Measurements from ENCODE around the gene CTIF.

CTIF gene

GRCh38 chr18:48574667-48575300 is 36.0 kb downstream of the CTIF start:
- FAIRE-seq, result no peak
- no peak for DNase-seq (ENCODE audit: low spot score)

DNA sequence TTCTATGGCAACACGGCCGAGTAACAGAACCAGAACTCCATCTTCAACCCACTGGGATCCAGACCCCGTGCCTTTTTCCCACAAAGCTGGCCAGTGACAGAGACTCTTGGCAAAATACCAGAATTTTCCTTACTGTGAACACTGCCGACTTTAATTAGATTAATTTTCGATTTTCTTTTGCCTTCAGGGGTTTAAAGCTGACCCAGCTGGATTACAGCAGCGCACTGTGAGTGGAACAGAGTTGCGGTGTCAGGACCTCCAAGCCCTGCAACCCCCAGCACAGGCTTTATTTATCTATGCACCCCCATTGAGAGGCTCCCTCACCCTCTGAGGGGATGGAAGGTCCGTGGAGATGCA is 36.4 kb downstream of the CTIF start:
- DNase-seq (ENCODE audit: low spot score) (no peak), FAIRE-seq (no peak)

DNA sequence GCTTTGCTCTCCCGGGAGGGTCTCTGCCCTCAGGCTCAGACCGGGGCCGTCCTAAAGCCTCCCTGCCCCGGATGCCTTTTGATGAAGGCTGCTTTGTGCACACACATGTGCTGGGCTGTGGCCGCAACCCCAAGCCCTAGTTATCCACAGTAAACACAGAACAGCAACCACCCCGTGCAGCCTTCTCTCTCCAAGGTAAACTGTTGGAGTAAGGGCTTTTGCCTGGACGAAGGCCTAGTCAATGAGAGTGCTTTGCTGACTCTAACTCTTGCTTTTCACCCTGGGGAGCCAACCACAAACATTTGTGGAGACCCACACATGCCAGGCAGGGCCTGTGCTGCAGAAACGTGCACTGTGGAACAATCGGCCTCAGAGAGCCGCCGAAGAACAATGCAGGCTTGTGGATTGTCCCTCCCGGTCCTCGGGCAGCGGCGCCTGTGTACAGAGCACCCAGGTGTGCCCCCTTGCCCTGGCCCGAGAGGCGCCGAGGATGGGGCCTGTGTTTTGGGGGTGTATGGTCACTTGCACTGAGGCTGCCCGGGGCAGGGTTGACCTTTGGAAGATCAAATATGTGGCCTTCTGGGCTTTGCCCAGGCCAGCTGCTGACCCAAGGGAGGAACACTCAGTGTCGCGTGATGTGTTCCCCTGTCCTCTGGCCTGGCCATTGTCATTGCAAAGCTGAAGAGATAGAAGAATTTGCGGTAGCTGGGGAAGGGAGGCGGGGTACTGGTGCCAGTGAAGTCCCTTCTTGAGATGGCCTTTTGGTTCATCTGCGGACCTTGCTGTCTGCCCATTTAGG is 37.0 kb downstream of the CTIF start:
- FAIRE-seq (no peak), DNase-seq (ENCODE audit: low spot score) (no peak)

GRCh38 chr18:48576457-48576771 is 37.6 kb downstream of the CTIF start:
- no peak for DNase-seq (ENCODE audit: low spot score)
- no peak for FAIRE-seq

DNA sequence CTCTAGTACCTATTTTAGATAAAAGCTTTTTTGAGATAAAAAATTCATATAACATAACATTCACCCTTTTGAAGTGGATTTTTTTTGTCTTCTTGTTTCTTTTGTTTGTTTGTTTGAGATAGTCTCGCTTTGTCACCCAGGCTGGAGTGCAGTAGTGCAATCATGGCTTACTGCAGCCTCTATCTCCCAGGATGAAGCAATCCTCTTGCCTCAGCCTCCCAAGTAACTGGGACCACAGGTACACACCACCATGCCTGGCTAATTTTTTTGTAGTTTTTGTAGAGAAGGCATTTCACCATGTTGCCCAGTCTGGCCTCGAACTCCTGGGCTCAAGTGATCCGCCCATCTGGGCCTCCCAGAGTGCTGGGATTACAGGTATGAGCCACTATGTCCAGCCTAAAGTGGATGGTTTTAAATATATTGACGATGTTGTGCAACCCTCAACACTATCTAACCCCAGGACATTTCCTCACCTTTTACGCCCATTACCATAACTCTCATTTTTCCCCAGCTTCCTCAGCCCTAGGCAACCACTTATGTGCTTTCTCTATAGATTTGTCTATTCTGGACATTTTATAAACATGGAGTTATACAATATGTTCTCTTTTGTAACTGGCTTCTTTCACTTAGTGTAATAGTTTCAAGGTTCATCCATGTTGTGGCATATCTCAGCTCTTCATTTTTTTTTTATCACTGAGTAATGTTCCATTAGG is 38.8 kb downstream of the CTIF start:
- DNase-seq (ENCODE audit: low spot score) (no peak), FAIRE-seq (no peak)

- FAIRE-seq (no peak), DNase-seq (ENCODE audit: low spot score) (no peak)
These were observed 39.5 kb downstream of the CTIF start for GRCh38 chr18:48578289-48578688.

- DNase-seq (ENCODE audit: low spot score), result no peak
- FAIRE-seq, result no peak
These were observed 41.2 kb downstream of the CTIF start for GRCh38 chr18:48580066-48580465.

DNA sequence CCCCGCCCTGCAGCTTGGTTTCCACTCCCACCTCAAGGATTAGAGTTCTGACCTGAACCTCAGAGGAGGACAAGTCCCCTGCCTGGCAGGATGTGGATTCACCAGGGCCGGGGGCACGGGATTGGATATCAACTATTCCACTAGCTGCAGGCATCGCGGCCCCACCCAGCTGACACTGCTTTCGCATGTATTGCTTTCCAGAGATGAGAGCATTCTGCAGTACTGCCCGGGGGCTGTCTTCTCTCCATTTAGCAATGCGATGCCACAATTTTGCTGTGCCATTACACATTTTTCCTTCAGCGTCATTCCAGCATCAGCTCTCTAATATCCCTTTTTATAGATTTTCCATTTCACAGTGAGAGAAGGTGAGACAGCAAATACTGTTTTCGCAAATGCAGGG is 42.0 kb downstream of the CTIF start:
- DNase-seq (ENCODE audit: low spot score) (no peak), FAIRE-seq (no peak)

- no peak for DNase-seq (ENCODE audit: low spot score)
- no peak for FAIRE-seq
These were observed 42.4 kb downstream of the CTIF start for GRCh38 chr18:48581206-48581605.

DNA sequence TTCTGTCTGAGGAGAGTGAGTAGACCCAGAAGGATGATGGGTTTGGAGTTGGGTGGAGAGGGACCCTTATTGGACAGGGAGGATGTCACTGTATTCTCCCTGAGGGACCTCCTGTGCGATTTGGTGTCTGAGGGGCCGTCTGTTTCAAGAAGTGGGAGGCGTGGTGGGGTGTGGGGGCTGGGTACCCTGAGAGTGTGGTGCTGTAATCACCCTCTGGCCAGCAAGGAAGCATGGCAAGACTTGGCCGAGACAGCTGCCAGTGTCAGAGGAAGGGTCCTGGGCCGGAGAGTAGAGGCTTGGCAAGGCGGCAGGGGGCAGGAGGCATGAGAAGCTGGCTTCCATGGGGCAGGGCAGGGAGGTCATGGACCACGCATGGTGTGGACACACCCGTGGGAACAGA is 43.1 kb downstream of the CTIF start:
- DNase-seq (ENCODE audit: low spot score), result no peak
- no peak for FAIRE-seq

DNA sequence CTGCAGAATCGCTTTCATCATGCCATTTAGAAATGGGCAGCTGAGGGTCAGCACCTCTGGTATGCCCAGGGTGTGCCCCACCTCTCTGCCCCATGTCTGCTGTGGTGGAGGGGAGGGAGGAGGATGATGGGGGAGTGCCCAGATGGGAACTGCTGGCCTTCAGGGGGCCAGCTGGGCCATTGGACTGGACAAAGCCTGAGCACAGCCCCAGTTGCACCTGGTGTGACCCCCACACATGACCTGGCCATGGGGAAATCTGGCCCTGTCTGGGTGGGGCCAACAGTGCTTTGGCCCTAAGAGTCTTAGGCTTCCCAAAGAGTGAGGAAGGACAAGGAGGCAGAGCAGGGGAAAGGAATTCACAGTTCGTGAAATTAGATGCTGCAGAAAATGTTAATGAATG is 44.1 kb downstream of the CTIF start:
- DNase-seq (ENCODE audit: low spot score), result no peak
- no peak for FAIRE-seq

GRCh38 chr18:48583573-48583972 is 44.7 kb downstream of the CTIF start:
- DNase-seq (ENCODE audit: low spot score) (no peak), FAIRE-seq (no peak)

DNA sequence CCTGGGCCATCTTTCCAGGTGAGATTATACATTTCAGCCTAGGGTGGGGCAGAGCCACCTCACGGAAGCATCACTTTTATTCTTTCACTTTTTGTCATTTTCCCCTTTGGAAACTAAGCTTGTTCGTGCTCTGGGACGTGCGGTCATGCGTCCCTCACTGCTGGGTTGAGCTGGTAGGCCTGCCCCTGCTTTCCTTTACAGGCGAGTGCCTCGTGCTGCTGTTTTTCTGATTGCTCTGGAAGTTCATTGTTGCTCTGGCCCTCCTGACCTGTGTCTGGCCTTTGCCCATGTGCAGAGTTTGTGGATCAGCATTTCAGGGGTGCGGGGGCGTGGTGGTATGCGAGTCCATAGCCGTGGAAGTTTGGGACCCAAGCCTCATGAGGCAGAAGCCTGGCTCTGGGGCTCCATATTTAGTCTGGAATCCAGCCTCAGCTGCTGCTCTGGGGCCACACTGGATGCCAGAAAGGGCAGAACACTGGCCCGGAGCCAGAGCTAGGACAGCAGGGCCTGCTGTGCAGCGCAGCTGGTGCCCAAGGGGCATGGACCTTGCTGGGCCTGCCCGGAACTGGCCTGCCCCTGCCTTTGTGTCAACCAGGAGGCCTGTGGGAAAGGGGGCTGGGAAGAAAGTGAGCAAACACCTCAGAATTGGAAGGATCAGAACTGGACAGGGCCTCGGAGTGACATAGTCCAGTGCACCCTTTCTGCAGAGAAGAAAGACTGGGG is 51.1 kb downstream of the CTIF start:
- DNase-seq (ENCODE audit: low spot score) (no peak), FAIRE-seq (no peak)

GRCh38 chr18:48590678-48591077 is 51.8 kb downstream of the CTIF start:
- DNase-seq (ENCODE audit: low spot score) (no peak), FAIRE-seq (no peak)

DNA sequence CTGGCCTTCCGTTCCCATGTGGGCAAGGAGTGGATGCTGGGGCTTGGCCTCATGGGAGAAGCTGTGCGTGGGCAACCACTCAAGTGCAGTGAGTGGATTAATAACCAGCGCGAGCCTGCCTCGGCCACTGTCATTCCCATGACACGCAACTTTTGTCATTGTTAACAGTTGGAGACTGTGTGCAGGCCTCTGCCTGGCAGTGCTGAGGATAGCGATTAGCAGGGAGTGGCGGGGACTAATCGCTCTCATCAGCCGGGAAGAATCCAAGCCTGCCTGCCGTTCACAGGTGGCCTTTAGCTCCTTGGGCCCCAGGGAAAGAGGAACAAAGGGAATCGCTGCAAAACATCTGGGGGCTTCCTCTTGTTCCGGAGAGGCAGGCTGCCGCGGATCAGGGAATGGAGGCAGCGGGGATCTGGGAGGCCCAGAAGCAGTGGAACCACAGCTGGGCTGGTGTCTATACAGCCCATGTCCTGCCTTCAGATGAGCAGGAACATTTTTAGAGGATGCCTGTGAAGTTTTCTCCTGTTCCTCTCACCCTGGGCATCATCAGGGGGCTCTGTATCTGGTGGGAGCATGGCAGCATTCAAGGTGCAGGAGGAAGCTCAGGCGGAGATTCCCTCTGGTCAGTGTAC is 53.8 kb downstream of the CTIF start:
- DNase-seq (ENCODE audit: low spot score) (no peak), FAIRE-seq (no peak)

DNA sequence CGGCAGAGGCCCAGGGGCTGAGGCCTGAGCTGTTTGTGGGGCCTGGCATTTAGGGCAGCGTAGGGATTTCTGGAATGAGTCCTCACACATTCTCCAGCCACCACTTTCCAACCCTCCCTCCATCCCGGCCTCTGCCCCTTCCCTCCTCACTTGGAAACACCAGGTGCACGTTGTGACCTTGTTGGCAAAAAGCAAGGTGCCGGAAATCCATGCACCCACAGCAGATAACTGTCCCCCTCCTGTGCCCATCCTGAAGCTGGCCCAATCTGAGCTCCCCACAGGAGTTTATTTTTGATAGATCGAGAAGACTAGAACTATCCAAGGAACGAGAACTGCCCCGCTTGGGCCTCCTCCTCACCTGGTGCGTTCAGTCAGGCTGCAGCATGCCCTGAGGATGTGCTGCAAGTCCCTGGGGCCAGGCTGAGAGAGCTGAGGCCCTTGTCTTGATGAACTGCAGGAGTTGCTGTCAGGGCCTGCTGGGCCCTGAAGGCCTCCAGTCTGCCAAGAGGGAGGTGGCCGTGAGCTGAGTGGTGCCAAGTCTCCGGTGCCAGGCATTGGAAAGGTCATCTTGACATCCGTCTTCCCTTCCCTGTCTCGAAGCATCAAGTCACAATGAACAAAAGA is 55.8 kb downstream of the CTIF start:
- FAIRE-seq, result no peak
- no peak for DNase-seq (ENCODE audit: low spot score)

DNA sequence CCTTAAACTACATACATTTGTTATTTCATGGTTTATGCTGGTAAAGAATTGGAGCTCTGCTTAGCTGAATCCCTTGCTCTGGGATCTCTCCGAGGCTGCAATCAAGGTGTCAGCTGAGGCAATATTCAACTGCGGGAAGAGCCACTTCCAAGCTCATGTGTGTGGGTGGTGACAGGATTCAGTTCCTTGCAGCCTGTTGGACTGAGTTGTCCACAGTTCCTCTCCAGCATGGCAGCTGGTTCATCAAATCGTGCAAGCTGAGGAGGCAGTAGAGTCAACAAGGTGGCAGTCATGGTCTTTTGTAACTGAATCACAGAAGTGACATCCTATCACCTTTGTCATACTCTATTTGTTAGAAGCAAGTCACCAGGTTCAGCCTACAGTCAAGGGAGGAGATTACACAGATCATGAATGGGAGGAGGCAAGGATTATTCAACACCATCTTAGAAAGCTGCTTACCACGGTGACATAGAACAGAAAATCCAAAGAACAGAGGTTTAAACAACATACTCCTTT is 56.9 kb downstream of the CTIF start:
- no peak for DNase-seq (ENCODE audit: low spot score)
- FAIRE-seq, result no peak

- no peak for DNase-seq (ENCODE audit: low spot score)
- FAIRE-seq, result no peak
These were observed 58.3 kb downstream of the CTIF start for GRCh38 chr18:48597110-48597509.

- FAIRE-seq (no peak), DNase-seq (ENCODE audit: low spot score) (no peak)
These were observed 58.8 kb downstream of the CTIF start for GRCh38 chr18:48597671-48598070.

- DNase-seq (ENCODE audit: low spot score), result no peak
- no peak for FAIRE-seq
These were observed 60.6 kb downstream of the CTIF start for GRCh38 chr18:48599391-48599790.

GRCh38 chr18:48600046-48600445 is 61.2 kb downstream of the CTIF start:
- FAIRE-seq, result no peak
- DNase-seq (ENCODE audit: low spot score), result no peak
